ENCODE measurements around the gene ETAA1.

GRCh38 chr2:67414867-67415266 is 17.7 kb downstream of the ETAA1 start:
- TF ChIP-seq, protein P1, sequence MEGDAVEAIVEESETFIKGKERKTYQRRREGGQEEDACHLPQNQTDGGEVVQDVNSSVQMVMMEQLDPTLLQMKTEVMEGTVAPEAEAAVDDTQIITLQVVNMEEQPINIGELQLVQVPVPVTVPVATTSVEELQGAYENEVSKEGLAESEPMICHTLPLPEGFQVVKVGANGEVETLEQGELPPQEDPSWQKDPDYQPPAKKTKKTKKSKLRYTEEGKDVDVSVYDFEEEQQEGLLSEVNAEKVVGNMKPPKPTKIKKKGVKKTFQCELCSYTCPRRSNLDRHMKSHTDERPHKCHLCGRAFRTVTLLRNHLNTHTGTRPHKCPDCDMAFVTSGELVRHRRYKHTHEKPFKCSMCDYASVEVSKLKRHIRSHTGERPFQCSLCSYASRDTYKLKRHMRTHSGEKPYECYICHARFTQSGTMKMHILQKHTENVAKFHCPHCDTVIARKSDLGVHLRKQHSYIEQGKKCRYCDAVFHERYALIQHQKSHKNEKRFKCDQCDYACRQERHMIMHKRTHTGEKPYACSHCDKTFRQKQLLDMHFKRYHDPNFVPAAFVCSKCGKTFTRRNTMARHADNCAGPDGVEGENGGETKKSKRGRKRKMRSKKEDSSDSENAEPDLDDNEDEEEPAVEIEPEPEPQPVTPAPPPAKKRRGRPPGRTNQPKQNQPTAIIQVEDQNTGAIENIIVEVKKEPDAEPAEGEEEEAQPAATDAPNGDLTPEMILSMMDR (IDR thresholded peaks at IDR 0.05), result no peak
- TF ChIP-seq POLR2A (IDR thresholded peaks at IDR 0.05), result no peak
- TF ChIP-seq EP300 (IDR thresholded peaks at IDR 0.05), result no peak
- TF ChIP-seq POLR2AphosphoS5 (IDR thresholded peaks at IDR 0.05), result no peak

Data from stomach (tissue), 4 donors.